ENCODE results near the gene KMT5B. TPM values are rescaled to one million over a fixed set of nuclear protein-coding genes. Genes with fewer than 3 reads are reported as not detected.

Gene KMT5B
- total and polyA plus RNA-seq, 2 donors (not counting 1 experiment from before 2014, with no cell fraction given): 13.4 to 77.8 TPM

DNA sequence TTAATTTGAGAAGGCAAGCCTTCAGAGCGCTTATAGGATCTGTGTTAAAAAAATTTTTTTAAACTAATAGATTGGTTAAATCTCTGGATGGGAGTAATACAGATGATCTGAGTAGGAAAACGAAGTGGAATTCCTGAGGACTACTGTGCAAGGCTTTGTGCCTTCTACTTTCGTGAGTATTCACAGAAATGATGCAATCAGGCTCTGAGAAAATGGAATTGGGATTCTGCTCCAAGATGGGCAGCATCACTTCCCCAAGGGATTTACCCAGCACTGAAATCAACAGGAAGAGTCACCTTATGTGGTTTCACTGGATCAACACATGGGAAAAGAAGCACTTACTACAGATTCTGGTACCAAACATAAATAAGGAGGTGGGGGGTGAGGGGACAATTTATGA, 12.5 kb downstream of the KMT5B start:
- Histone ChIP-seq H3K79me2 (ENCODE audit: control insufficient read depth, insufficient read depth, low read length) (peaks cover 100% of the 10 kb centered on the region), H3K4me1 (ENCODE audit: control insufficient read depth in 2 of 2, insufficient read depth in 2 of 2, low read length in 2 of 2) (peaks cover 24 to 36% of the 10 kb centered on the region in 2 donors), H3K4me2 (replicated peaks; ENCODE audit: low read depth, low read length, poor library complexity, severe bottlenecking) (no peak overlapping the region), H2AFZ (ENCODE audit: insufficient read depth, low read depth, low read length, poor library complexity, severe bottlenecking) (no peak overlapping the region), H3K27me3 (replicated peaks in 1 of 4; ENCODE audit: control extremely low read depth in 1 of 4, control insufficient read depth in 3 of 4, insufficient read depth in 4 of 4, low read length in 3 of 4) (no peaks in the 10 kb centered on the region), H3K9ac (ENCODE audit: low read length) (no peak overlapping the region), H3K36me3 (replicated peaks in 1 of 2; ENCODE audit: control extremely low read depth in 1 of 2, control insufficient read depth in 1 of 2, extremely low read depth in 1 of 2, insufficient read depth in 2 of 2, low read length in 1 of 2) (peaks cover 0 to 3% of the 10 kb centered on the region in 2 experiments), H3K9me3 (ENCODE audit: control extremely low read depth in 1 of 3, control insufficient read depth in 2 of 3, insufficient read depth in 1 of 3, low read length in 2 of 3) (no peaks in the 10 kb centered on the region), H4K20me1 (ENCODE audit: control insufficient read depth, insufficient read depth, low read length, poor library complexity, severe bottlenecking) (peaks cover 99% of the 10 kb centered on the region), H3K4me3 (ENCODE audit: control extremely low read depth in 1 of 5, extremely low read depth in 1 of 5, insufficient read depth in 1 of 5, low read depth in 2 of 5, low read length in 4 of 5) (no peak overlapping the region), H3K27ac (ENCODE audit: low read length in 2 of 2) (no peak overlapping the region)
- intact Hi-C loops (cut with micrococcal nuclease): no loop called here
- ATAC-seq (ENCODE audit: low read depth) (no peak), DNase-seq (no peak)
- no peak overlapping the region for H3K27ac Mint-ChIP-seq
- WGBS (ENCODE audit: insufficient coverage): 88% methylated on average over 3 of the region's 3 CpGs
- no peaks in the 10 kb centered on the region for H3K9me3 Mint-ChIP-seq (ENCODE audit: insufficient read depth)
- CTCF ChIA-PET: no interaction called here
- H3K27me3 Mint-ChIP-seq: no peaks in the 10 kb centered on the region
- TF ChIP-seq, protein P1, sequence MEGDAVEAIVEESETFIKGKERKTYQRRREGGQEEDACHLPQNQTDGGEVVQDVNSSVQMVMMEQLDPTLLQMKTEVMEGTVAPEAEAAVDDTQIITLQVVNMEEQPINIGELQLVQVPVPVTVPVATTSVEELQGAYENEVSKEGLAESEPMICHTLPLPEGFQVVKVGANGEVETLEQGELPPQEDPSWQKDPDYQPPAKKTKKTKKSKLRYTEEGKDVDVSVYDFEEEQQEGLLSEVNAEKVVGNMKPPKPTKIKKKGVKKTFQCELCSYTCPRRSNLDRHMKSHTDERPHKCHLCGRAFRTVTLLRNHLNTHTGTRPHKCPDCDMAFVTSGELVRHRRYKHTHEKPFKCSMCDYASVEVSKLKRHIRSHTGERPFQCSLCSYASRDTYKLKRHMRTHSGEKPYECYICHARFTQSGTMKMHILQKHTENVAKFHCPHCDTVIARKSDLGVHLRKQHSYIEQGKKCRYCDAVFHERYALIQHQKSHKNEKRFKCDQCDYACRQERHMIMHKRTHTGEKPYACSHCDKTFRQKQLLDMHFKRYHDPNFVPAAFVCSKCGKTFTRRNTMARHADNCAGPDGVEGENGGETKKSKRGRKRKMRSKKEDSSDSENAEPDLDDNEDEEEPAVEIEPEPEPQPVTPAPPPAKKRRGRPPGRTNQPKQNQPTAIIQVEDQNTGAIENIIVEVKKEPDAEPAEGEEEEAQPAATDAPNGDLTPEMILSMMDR (IDR thresholded peaks at IDR 0.05): no peak
- TF ChIP-seq EZH2 (IDR thresholded peaks at IDR 0.05; ENCODE audit: borderline replicate concordance, insufficient read depth, low read depth, low read length, poor library complexity, severe bottlenecking): no peak
- POLR2A ChIA-PET: no interaction called here
- H3K4me3 Mint-ChIP-seq: no peak overlapping the region
- H3K4me1 Mint-ChIP-seq: peaks cover 66% of the 10 kb centered on the region

DNA sequence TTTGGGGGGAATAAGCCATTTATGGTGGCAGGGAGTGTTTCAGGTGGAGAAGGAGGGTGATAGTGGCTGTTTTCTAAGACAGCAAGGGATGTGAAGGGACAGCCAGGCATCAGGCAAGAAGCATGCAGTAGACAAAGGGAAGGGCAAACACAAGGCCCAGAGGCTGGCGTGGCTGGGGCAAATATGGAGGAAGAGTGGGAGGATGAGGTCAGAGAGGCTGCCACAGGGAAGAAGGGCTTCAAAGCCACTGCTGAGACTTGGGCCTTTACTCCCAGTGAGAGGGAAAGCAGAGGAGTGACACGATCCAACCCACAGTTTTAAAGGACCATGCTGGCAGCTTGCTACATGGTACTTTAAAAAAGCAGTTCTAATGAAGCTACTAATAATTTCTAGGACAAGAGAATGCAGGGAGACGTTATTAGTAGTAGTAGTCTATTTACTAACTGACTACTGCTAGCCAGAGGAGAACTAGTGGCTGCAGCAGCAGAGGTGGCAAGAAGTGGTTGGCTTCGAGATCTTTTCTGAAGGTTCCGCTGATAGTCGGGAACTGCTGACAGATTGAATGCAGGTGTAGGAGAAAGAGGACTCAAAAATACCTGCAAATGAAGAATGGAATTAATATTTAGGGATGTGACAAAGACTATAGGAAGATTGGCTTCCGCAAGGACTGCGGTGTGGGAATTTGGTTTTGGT, 13.7 kb downstream of the KMT5B start:
- Mint-ChIP-seq H3K4me1 (peaks cover 71% of the 10 kb centered on the region), H3K27me3 (no peaks in the 10 kb centered on the region), H3K9me3 (ENCODE audit: insufficient read depth) (no peaks in the 10 kb centered on the region), H3K4me3 (no peak overlapping the region), H3K27ac (no peak overlapping the region)
- ChIA-PET CTCF (interaction anchor here (0.9 kb wide), 1 partner anchor 9 kb away, joined by 4 read pairs; no protein-coding TSS in a partner anchor), POLR2A (interaction anchor here (0.6 kb wide), 1 partner anchor 24 kb away, joined by 4 read pairs; no protein-coding TSS in a partner anchor)
- Histone ChIP-seq H3K27me3 (replicated peaks in 1 of 4; ENCODE audit: control extremely low read depth in 1 of 4, control insufficient read depth in 3 of 4, insufficient read depth in 4 of 4, low read length in 3 of 4) (no peaks in the 10 kb centered on the region), H3K36me3 (replicated peaks in 1 of 2; ENCODE audit: control extremely low read depth in 1 of 2, control insufficient read depth in 1 of 2, extremely low read depth in 1 of 2, insufficient read depth in 2 of 2, low read length in 1 of 2) (peaks cover 0 to 3% of the 10 kb centered on the region in 2 experiments), H3K4me2 (replicated peaks; ENCODE audit: low read depth, low read length, poor library complexity, severe bottlenecking) (peak overlapping the region; percentile 11), H3K79me2 (ENCODE audit: control insufficient read depth, insufficient read depth, low read length) (peaks cover 100% of the 10 kb centered on the region), H3K27ac (ENCODE audit: low read length in 2 of 2) (no peak overlapping the region), H3K4me3 (ENCODE audit: control extremely low read depth in 1 of 5, extremely low read depth in 1 of 5, insufficient read depth in 1 of 5, low read depth in 2 of 5, low read length in 4 of 5) (no peak overlapping the region), H3K9me3 (ENCODE audit: control extremely low read depth in 1 of 3, control insufficient read depth in 2 of 3, insufficient read depth in 1 of 3, low read length in 2 of 3) (no peaks in the 10 kb centered on the region), H3K4me1 (ENCODE audit: control insufficient read depth in 2 of 2, insufficient read depth in 2 of 2, low read length in 2 of 2) (peaks cover 19 to 46% of the 10 kb centered on the region in 2 donors), H3K9ac (ENCODE audit: low read length) (no peak overlapping the region), H2AFZ (ENCODE audit: insufficient read depth, low read depth, low read length, poor library complexity, severe bottlenecking) (no peak overlapping the region), H4K20me1 (ENCODE audit: control insufficient read depth, insufficient read depth, low read length, poor library complexity, severe bottlenecking) (peaks cover 98% of the 10 kb centered on the region)
- 100% methylated on average over 8 of the region's 8 CpGs for WGBS (ENCODE audit: insufficient coverage)
- no peak for ATAC-seq (ENCODE audit: low read depth)
- intact Hi-C loops (cut with micrococcal nuclease): no loop called here
- TF ChIP-seq, protein P1 (IDR thresholded peaks at IDR 0.05): no peak
- TF ChIP-seq EZH2 (IDR thresholded peaks at IDR 0.05; ENCODE audit: borderline replicate concordance, insufficient read depth, low read depth, low read length, poor library complexity, severe bottlenecking): no peak
- no peak for DNase-seq

Measured in B cell (primary cell).